Psoas muscle (tissue), 8 donors: Measurements from ENCODE around the gene SYNM. TPM values are rescaled to one million over a fixed set of nuclear protein-coding genes. Genes with fewer than 3 reads are reported as not detected.

Experiments used
- ATAC-seq, 4 donors: fragments of 200-7000 bp; cut with Tn5 transposase; one replicate each; pipeline ENCODE4 v1.9.1; 2020; ENCODE audit warnings: moderate library complexity in 3 of 4, mild to moderate bottlenecking in 2 of 4
- DNase-seq, 2 donors: peaks; one replicate each; pipeline ENCODE4 v3.0.0-alpha.2; 2020
- H3K27ac ChIP-seq: fragments of 200-600 bp; one replicate; pipeline ENCODE4 v1.8.0; 2022
- H3K27me3 ChIP-seq, 3 donors: fragments of 200-600 bp in 1 of 3; one replicate each; pipeline versions ENCODE4 v1.6.1 to v1.8.0; 2013 to 2022; ENCODE audit warnings: low read length in 2 of 3, mild to moderate bottlenecking in 2 of 3, moderate library complexity in 1 of 3; ENCODE audit not compliant: insufficient read depth in 3 of 3
- H3K36me3 ChIP-seq, 2 donors: fragments of 200-600 bp in 1 of 2; one replicate each; pipeline versions ENCODE4 v1.6.1 to v1.8.0; 2013 to 2022; ENCODE audit warnings: low read depth in 1 of 2, mild to moderate bottlenecking in 1 of 2, moderate library complexity in 1 of 2; ENCODE audit not compliant: insufficient read depth in 1 of 2
- H3K4me1 ChIP-seq: fragments of 200-600 bp; one replicate; pipeline ENCODE4 v1.8.0; 2022
- H3K4me3 ChIP-seq: fragments of 200-600 bp; one replicate; pipeline ENCODE4 v1.8.0; 2022; ENCODE audit warnings: mild to moderate bottlenecking
- H3K9me3 ChIP-seq: fragments of 200-600 bp; one replicate; pipeline ENCODE4 v1.8.0; 2022
- WGBS, 3 donors: extraction: QIAGEN DNeasy Blood & Tissue Kit; methylation state at CpG; one replicate each; pipeline versions ENCODE4 v1.1.6 to v1.1.7; 2013; 5-methylcytosine and 5-hydroxymethylcytosine counted together
- intact Hi-C, 2 donors: fragments of 100-400 bp; cut with DNase I; formaldehyde crosslinking; loops; one replicate each; pipeline versions ENCODE4 v1.11.0 to v1.14.2; 2022
- polyA plus RNA-seq, 3 donors: library from polyadenylated mRNA; stranded (reverse); fragments of 200-250 nt; gene quantifications; one replicate each; pipeline ENCODE4 v1.2.3, GENCODE V29; 2013
- total RNA-seq, 4 donors: library from RNA; stranded (reverse); fragmentation: NEBNext Ultra II Directional in 2 of 4; extraction: Animal tissue kit (Norgen Biotek cat#: 25700) in 2 of 4; gene quantifications; one replicate each; pipeline versions ENCODE4 v1.2.1 to v1.2.4, GENCODE V29; 2021 to 2023
- TF ChIP-seq, protein P1 (sequence below): fragments of 200-600 bp; IDR thresholded peaks from one replicate; pipeline ENCODE4 v1.8.0; 2022; ENCODE audit warnings: antibody characterized with exemption
- donor health status: healthy with polysubstance abuse.
- donor health status: DM: no; HTN: no; CAD: no; lungs with moderate emphysema.
- donor health status: Bipolar disorder and iron deficiency.
- donor health status: healthy.
- donor health status: DM: yes; HTN: yes; CAD: no.
- donor health status: DM: no; HTN: no; CAD: no.
- donor health status: DM: no; HTN: no; CAD: no.
- donor health status: DM: yes; HTN: yes; CAD: no.

Gene SYNM
- total and polyA plus RNA-seq, 7 donors: 77.5 to 380 (median 291) TPM

DNA sequence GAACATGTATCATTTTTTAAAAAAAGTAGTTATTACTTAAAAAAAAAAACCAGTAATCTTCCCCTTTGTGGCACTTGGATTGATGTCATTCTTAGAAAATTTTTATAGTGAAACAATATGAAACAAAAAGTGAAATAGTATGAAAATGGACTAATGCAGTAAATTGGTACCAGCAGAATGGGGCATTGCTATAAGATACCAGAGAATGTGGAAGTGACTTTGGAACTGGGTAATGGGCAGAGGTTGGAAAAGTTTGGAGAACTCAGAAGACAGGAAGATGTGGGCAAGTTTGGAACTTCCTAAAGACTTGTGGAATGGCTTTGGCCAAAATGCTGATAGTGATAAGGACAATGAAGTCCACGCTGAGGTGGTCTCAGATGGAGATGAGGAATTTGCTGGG, 77.9 kb downstream of the SYNM start:
- Histone ChIP-seq H3K36me3 (no peaks in the 10 kb centered on the region), H3K27ac (no peak overlapping the region), H3K4me3 (no peak overlapping the region), H3K4me1 (peaks cover 46% of the 10 kb centered on the region), H3K9me3 (no peaks in the 10 kb centered on the region), H3K27me3 (no peaks in the 10 kb centered on the region)
- ATAC-seq (no peak), DNase-seq (no peak)
- TF ChIP-seq, protein P1, sequence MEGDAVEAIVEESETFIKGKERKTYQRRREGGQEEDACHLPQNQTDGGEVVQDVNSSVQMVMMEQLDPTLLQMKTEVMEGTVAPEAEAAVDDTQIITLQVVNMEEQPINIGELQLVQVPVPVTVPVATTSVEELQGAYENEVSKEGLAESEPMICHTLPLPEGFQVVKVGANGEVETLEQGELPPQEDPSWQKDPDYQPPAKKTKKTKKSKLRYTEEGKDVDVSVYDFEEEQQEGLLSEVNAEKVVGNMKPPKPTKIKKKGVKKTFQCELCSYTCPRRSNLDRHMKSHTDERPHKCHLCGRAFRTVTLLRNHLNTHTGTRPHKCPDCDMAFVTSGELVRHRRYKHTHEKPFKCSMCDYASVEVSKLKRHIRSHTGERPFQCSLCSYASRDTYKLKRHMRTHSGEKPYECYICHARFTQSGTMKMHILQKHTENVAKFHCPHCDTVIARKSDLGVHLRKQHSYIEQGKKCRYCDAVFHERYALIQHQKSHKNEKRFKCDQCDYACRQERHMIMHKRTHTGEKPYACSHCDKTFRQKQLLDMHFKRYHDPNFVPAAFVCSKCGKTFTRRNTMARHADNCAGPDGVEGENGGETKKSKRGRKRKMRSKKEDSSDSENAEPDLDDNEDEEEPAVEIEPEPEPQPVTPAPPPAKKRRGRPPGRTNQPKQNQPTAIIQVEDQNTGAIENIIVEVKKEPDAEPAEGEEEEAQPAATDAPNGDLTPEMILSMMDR: no peak
- WGBS, 3 donors: 92 to 95% (median 94%) methylated on average over 1 of the region's 1 CpG
- intact Hi-C loops: no loop called here

Other genes starting within 250 kb of the SYNM start
- 1 to 10 TPM; 4.6 to 8.5 (median 6.7) TPM for gene PGPEP1L, start 97.3 kb upstream of the SYNM start, total RNA-seq
- 10 to 100 TPM in 2 of 3 donors, 1 to 10 TPM in 1; 3.8 to 16.9 (median 12.4) TPM for gene PGPEP1L, start 97.3 kb upstream of the SYNM start, polyA plus RNA-seq
- 10 to 100 TPM in 1 of 4 donors, 1 to 10 TPM in 3; 6.7 to 11.2 (median 8.9) TPM for gene TTC23, start 144.5 kb downstream of the SYNM start, total RNA-seq
- gene TTC23, start 144.5 kb downstream of the SYNM start, polyA plus RNA-seq: 1 to 10 TPM; 2.1 to 7.8 (median 3.4) TPM
- gene LRRC28, start 146.4 kb downstream of the SYNM start, total RNA-seq: 10 to 100 TPM; 17.6 to 21.2 (median 20.1) TPM
- gene LRRC28, start 146.4 kb downstream of the SYNM start, polyA plus RNA-seq: 10 to 100 TPM in 2 of 3 donors, 1 to 10 TPM in 1; 8.4 to 31.2 (median 24.2) TPM